NCI-H345 treated with DMSO at 0.1 percent for 48 hours (cell line): ENCODE results near the gene FIBCD1.

Experiments used
- DNase-seq: peaks from one replicate; lab custom pipeline; 2025; ENCODE audit not compliant: unreplicated experiment; lab: John Stamatoyannopoulos, UW

The FIBCD1 gene

DNA sequence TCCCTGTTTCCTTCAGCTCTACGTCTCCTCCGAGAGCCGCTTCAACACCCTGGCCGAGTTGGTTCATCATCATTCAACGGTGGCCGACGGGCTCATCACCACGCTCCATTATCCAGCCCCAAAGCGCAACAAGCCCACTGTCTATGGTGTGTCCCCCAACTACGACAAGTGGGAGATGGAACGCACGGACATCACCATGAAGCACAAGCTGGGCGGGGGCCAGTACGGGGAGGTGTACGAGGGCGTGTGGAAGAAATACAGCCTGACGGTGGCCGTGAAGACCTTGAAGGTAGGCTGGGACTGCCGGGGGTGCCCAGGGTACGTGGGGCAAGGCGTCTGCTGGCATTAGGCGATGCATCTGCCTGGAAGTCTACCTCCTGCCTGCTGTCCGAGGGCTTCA is 76.3 kb downstream of the FIBCD1 start:
- no peak for DNase-seq

DNA sequence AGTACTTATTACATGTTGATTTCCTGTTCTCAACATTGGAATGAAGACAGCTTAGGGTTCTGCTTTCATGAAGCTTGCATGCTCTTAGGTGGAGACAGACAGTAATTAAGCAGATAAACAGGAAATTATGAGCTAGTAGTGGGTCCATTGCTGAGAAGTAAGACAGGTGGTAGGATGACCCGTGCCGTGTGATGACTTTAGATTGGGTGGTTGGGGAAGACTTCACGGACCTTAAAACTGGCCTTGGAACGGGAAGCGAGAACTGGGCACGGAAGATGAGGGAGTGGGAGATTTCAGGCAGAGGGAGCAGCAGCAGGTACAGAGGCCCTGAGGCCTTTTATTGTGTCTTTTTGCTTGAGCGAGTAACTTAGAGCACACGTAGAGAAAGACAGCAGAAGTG is 76.8 kb downstream of the FIBCD1 start:
- no peak for DNase-seq

DNA sequence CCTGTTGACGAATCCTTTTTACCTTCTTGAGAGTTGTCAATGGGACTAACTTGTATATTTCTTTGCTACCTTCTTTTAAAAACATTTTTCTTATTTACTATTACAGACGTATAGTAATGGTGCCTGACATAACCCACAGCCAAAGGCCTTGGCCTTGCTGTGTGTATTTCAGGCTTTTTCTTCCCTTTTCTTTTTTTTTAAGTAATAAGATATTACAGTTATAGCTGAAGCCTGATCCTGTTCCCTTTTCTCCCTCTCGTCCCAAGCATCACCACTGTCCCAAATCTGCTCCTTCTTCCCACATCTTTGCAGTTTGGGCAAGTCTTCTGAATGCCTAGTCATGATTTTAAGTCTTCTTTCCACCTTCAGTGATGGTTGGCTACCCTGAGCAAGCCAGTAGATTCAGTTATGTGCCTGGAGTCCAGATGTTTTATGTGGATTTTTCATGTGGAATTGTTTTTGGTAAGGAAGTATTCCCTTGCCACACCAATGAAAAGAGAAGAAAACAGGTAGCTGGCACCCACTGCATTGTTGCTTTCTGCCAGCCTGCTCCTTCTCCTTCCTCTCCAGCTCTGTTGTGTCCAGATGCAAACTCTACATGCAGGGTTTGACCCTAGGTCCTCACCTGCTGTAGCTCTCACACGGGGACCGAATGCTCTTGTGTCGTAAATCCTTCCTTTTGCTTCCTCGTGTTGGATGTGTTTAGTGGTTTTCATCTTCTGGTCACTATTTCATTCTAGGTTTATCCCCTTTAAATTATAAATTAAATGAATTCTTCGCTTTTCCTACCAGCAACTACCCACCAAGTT is 77.5 kb downstream of the FIBCD1 start:
- no peak for DNase-seq

- DNase-seq = no peak
Measured at GRCh38 chr9:130860458-130861316, 78.4 kb downstream of the FIBCD1 start.

GRCh38 chr9:130858739-130859705 is 80.0 kb downstream of the FIBCD1 start:
- no peak for DNase-seq

DNA sequence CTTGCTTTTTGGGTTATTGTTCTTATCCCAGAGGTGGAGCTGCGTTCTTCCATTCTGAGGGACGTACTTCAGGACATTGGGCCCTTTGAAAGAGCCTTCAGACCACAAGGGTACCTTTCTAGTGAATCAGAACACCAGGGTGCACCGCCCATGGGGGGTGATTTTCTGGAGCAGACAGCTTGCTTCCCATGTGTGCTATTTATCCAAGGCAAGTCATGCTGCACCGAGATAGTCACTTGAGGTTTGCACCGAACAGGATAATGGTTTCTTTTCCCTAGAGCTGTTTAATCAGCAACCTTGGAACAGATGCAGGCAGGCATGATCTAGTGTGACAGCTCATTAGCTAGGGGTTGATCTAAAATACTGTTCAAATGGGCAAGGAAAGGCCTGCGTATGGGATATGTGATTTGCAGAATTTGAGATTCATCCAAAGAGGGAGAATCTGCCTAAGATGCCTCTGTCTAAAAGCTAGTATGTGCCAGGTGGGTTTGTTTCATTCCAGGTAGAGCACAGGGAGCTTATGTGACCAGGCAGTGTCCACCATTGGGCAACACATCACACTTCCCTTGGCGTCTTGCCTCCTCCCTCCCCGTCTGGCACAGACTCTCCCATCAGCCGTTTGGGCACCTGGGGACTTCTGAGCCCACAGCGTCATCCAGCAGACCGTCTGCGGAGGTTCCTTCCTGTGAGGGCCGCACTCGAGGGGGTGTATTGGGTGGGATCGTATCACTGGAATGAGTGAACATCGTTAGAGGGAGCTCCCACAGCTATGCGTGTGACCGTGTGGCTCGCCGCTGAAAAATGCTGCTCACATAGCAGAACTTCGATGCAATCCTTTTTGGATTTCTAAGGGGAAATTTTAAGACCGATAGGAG is 80.9 kb downstream of the FIBCD1 start:
- DNase-seq = no peak

DNA sequence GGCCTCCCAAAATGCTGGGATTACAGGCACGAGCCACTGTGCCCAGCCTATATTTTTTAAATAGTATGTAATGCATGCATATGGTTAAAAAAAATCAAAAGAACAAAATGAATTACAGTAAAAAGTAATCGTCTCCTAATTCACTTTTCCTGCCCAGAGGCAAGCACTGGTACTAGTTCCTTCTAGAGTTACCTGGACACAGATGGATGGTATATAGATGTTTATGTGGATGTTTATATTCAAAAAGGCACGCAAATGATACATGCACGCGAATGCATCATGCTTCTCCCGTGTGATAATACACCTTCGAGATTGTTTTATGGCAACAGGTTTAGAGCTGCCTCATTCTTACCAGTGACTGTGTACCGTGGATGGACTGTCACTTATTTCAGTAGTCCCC is 82.6 kb downstream of the FIBCD1 start:
- no peak for DNase-seq

- DNase-seq = no peak
Measured at GRCh38 chr9:130854835-130855234, 84.2 kb downstream of the FIBCD1 start.

DNA sequence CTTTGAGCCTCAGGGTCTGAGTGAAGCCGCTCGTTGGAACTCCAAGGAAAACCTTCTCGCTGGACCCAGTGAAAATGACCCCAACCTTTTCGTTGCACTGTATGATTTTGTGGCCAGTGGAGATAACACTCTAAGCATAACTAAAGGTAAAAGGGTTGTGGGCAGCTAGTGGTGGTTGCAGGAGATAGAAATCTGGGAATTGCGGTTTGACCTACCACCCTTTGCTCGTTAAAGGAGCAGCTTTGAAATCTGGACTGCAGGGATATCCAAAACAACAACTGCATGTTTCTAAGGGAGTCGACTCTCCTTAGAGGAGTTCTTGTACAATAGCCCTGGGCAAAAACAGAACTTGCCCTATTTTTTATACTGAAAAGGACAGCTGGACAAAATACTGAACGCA is 85.0 kb downstream of the FIBCD1 start:
- no peak for DNase-seq

- DNase-seq = no peak
Measured at GRCh38 chr9:130852801-130853200, 86.2 kb downstream of the FIBCD1 start.
